ENCODE results near the gene KDELR1.

Gene KDELR1

DNA sequence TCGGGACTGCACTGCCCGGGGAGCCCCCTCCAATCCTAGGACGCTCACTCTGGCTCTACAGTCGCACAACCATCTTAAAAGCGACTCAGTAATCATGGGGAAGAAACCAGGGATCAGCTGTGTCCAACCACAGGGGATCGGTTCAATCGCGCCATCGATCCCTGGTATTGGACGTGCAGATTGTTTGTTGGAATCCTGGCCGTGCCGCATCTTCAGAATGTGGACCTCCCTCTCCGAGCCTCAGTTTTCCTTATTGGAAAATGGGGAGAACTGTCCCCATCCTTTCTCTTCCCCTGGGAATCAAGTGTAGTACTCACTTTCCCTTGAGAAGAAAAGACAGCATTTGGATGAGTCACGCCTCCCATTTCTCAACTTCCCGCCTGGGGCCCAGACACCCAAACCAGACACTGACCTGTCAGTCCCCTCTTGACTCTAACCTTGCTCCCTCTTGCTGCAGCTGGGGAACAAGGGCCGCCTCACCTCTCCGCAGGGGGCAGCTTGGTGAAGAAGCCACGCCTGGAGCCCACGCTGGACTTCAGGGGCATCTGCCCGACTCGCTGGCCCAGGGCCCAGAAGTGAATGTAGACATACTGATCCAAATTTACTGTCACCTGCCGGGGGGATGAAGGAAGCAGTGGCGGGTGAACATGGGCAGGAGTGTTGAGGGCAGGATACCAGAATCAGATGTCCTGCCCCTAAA lies 48.4 kb downstream of the KDELR1 start:
- no peak for DNase-seq

DNA sequence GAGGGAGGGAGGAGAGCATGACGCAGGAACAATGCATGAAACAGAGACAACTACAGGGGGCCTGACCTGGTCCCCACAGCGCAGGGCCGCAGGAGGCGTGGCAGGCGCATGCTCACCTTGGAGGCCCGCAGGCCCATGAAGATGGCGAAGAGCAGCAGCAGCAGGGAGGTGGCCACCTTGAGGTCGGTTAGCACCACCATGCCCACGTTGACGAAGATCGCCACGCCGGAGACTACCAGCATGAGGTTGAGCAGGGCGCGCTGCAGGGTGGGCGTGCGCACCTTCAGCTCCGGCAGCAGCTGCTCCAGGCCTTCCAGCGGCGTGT lies 49.0 kb downstream of the KDELR1 start:
- no peak for DNase-seq

DNA sequence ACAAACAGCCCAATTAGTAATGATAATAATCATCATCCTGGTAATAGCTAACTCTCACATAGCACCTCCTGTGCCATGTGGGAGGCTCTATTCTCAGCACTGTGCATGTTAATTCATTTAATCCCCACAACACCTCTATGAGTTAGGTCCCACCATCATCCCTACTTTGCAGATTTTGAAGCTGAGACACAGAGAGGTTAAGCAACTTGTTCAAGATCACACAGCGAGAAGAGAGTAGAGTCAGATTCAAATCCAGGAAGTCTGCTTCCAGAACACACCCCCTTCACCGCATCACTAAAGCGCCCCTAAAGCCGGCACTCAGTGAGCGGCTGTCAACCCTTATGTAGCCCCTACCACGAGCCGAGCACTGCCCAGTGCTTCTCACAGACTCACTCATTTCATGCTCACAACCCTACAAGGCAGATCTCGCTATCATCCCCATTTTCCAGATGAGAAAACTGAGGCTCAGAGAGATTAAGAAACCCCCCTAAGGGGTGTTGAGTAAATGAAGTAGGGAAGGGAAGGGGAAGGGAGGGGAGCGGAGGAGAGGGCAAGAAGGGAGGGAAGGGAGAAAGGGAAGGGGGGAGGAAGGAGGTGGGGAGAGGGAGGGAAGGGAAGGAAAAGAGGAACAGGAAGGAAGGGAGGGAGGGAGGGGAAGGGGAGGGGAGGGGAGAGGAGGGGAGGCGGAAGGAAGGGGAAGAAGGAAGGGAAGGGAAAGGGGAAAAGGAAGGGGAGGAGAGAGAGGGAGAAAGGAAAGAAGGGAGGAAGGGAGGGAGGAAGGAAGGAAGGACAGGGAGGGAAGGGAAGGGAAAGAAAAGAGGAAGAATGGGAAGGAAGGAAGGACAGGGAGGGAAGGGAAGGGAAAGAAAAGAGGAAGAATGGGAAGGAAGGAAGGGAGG lies 49.6 kb downstream of the KDELR1 start:
- no peak for DNase-seq

DNA sequence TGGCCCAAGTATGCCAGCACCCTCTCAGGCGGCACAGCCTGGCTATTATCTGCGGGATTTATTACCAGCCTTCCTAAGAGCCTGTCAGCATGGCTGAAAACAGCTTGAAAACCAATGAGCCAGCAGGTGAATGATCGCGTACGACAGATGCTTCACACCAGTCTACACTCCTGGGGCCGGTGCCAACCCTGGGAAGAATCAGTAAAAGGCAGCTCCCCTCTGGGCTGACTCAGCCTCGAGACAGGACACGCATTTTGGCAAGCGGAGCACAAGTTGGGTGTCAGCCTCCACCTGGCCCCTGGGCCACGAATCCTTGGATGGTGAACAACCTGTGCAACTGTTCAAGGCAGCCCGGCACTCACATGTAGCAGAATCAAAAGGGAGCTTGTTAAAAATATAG lies 50.4 kb downstream of the KDELR1 start:
- DNase-seq = peak in 22 of 56 donors; percentile 4 to 53 (median 30)

DNA sequence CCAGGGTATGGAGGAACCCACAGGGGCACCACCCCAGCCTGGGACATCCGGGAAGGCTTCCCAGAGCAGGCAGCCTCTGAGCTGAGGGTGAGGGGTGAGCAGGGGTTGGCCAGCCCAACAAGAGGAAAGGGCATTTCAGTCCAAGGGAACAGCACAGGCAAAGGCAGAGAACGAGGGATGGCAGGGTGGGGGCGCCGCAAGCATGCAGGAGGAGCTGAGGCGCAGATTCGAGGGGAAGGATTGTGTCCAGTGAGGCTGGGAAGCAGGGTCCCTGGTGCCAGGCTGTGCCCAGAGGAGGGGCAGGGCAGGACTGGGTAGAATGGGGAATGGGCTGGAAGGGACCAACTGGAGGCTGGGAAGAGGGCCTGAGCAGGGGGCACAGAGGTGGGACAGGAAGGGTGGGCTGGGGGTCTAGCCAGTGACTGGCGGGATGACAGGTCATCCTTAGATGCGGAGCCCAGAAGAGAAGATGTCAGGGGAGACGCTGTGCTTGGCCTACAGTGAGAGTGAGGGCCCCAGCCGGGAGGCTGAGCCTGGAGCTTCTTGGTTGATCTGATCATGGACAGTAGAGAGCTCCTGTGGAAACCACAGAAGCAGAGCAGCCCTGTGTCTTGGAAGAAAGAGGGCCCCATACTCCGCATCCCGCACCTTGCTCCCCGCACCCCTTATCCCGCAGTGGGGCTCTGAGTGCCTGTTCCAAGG lies 52.4 kb downstream of the KDELR1 start:
- DNase-seq = no peak

DNA sequence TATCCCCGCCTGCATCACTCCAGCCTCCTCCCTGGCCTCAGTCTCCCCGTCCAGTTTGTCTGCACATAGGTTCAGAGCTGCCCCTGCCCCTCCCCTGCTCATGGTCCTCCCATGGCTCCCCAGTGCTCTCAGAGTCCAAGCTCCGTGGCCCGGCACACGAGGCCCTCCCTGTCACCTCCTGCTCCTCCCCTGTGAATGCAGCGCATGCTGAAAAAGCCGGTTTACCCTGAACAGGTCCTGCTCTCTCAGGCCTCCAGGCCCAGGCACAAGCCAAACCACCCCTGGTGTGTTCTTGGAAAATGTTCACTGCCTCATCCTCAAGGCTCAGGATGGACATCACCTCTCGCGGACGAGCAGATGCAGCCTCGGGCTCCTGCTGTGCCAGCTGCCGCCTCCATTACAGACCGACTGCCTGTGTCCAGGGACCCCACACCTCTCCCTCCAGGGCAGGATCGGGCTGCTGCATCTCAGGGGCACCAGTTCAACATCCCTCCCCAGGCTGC lies 53.0 kb downstream of the KDELR1 start:
- DNase-seq = no peak

DNA sequence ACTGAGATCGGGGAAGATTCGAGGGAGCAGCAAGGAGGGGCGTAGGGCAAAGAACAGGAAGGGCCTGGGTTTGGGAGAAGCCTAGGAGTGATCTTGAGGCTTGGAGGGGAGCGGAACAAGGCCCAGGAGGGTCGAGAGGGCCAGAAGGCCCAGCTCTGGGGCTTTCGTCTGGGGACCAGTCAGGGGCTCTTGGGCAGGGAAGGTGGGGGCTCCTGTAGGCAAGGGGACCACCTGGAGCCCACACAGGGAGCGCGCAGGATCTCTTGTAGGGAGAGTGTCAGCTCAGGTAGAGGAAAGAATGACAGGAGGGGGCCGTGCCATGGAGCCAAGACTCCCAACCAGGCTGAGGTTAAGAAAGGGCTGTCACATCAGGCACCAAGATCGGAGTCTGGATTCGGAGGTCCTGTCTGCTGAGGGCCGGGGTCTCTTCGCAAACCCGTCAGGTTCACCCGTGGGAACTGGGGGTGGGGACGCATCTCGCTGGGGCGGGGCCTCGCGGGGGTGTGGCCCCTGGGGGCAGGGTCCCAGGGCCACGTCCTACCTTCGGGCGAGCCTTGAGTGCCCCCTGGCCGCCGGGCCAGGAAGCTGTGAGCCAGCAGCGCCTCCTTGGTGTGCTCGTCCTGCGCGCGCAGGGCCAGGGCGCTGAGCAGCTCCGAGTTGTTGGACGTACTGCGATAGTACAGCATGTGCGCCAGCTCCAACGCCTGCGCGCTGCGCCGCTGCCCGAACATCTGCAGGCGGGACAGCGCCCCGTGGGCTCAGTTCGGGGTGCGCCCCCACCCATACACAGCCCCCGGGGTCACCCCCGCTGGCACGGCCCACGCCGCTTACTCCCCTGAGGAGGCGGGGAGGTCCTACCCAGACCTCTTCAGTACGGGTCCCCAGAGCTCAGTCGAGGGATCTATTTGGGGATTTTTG lies 57.6 kb downstream of the KDELR1 start:
- peak in 52 of 56 donors; percentile 14 to 86 (median 58) for DNase-seq

DNA sequence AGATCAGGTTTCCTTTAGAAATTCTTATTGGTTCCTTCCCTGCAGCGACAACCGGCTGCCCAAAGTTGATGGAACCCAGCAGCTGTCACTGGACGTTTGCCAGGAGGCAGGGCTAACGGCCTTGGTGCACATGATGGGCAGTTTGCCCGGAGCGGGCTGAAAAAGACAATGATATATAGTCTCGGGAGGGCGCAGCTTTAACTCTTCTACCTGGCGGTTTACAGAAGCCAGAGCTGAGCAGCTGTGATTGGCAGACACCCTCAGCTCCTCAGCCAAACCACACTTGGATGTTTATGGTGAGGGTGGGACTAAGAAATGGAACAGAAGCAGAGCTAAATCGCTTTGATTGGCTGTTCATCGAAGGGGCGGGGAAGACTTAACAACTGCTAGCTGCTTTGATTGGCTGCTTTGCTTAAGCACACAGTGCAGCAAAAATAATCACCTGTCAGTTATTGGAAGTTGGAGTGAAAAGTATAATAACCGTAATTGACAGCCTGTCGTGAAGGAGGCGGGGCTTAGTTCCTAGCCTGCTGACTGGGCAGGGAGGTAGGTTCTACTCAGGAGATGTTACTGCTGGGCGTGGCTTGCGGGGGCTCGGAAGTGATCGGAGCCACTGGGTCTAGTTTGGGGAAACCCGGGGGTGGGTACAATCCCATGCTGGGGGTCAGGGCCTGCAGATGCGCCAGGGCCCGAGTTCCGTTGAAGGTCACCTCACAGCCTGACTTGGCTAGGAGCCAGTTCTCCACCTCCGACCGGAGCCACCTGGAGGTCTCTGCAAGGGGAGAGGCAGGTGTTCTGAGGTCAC lies 58.5 kb downstream of the KDELR1 start:
- peak in 55 of 56 donors; percentile 40 to 97 (median 81) for DNase-seq

Measured in amygdala (tissue), 56 donors.